NT2/D1 (cell line): Measurements from ENCODE around the gene ZEB1.

ENCODE experiments used
- DNase-seq: peaks from one replicate; pipeline ENCODE4 v3.0.0-alpha.2; 2011; ENCODE audit warnings: low read depth, low spot score
- H3K27me3 ChIP-seq: 2 replicates; pipeline ENCODE4 v1.6.0; 2011; ENCODE audit warnings: mild to moderate bottlenecking; ENCODE audit not compliant: insufficient read length, insufficient read depth
- H3K36me3 ChIP-seq: 2 replicates; pipeline ENCODE4 v1.6.1; 2011; ENCODE audit warnings: mild to moderate bottlenecking, low read length, mixed read lengths; ENCODE audit not compliant: insufficient read depth, insufficient read length
- H3K4me1 ChIP-seq: 2 replicates; pipeline ENCODE4 v1.5.1; 2011; ENCODE audit not compliant: insufficient read depth, insufficient read length
- H3K4me3 ChIP-seq: 2 replicates; pipeline ENCODE4 v1.5.1; 2011; ENCODE audit warnings: low read depth; ENCODE audit not compliant: insufficient read length
- H3K9ac ChIP-seq: 2 replicates; pipeline ENCODE4 v1.6.0; 2011; ENCODE audit warnings: low read depth; ENCODE audit not compliant: insufficient read length
- H3K9me3 ChIP-seq: 2 replicates; pipeline ENCODE4 v1.5.1; 2011; ENCODE audit warnings: mild to moderate bottlenecking, low read length; ENCODE audit not compliant: insufficient read depth
- SUZ12 ChIP-seq: IDR thresholded peaks from 2 replicates; pipeline ENCODE4 v1.6.1; 2011; ENCODE audit not compliant: insufficient read length, insufficient read depth; ENCODE audit errors: extremely low read depth
- YY1 ChIP-seq: IDR thresholded peaks from 2 replicates; pipeline ENCODE4 v1.6.1; 2011; ENCODE audit not compliant: insufficient read length, insufficient read depth
- ZNF274 ChIP-seq: IDR thresholded peaks from 2 replicates; pipeline ENCODE4 v1.6.1; 2011; ENCODE audit warnings: mild to moderate bottlenecking, low read depth, low read length

The ZEB1 gene

DNA sequence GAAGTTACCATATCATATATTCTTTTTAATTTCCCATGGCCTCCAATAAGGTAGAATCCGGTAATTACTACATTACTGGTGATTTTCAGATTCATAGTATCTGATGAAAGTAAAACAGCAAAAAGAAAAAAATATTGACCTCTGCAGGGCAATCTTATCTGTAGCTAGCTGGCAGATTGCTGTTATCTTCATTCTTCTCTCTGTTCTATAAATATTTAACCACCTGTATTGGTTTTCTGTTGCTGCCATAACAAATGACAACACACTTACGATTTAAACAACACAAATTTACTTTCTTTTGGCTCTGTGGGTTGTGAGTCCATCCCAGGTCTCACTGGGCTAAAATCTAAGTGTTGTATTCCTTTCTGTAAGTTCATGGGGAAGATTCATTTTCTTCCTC is 164.5 kb downstream of the ZEB1 start:
- TF ChIP-seq ZNF274 (no peak), SUZ12 (no peak), YY1 (no peak)
- no peak for DNase-seq
- H3K4me1 ChIP-seq, result no peaks in the 10 kb centered on the region
- no peaks in the 10 kb centered on the region for H3K36me3 ChIP-seq
- no peaks in the 10 kb centered on the region for H3K27me3 ChIP-seq
- H3K4me3 ChIP-seq, result no peak overlapping the region
- H3K9ac ChIP-seq, result no peak overlapping the region
- no peaks in the 10 kb centered on the region for H3K9me3 ChIP-seq

DNA sequence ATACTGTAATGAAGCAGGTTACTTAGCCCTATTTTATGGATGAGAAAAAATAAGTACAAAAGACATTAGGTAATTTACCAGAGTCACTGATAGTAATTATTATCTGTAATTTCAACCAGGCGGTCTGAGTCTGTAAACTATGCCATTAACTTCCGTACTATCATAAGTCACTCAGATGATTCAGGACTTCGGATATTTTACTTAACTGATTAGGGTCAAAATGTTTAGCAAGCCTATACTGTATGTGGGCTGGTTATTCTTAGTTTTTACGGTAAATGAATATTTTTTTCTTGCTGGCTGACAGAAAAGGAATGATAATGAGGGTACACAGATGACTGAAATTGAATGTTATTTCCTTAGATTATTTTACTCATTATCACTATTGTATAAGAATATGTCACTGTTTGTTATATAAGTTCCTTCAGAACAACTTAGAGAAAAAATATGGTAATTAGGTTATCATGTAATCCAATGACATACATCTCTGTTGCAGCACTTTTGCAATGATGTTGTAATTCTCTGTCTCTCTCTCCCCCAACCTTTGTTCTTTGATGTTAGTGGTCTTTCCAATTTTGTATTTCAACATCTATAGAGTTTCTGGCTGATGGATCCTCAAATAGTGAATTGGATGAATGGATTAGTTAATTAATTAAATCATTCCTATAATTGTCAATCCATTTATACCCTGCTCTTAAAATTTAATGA is 165.6 kb downstream of the ZEB1 start:
- Histone ChIP-seq H3K4me1 (no peaks in the 10 kb centered on the region), H3K4me3 (no peak overlapping the region), H3K27me3 (no peaks in the 10 kb centered on the region), H3K9me3 (no peaks in the 10 kb centered on the region), H3K9ac (no peak overlapping the region), H3K36me3 (no peaks in the 10 kb centered on the region)
- TF ChIP-seq SUZ12, result no peak
- TF ChIP-seq YY1, result no peak
- no peak for TF ChIP-seq ZNF274
- DNase-seq, result no peak

- no peak overlapping the region for H3K4me3 ChIP-seq
- no peak for DNase-seq
- TF ChIP-seq YY1 (no peak), SUZ12 (no peak), ZNF274 (no peak)
- H3K9me3 ChIP-seq, result no peaks in the 10 kb centered on the region
- no peaks in the 10 kb centered on the region for H3K27me3 ChIP-seq
- no peaks in the 10 kb centered on the region for H3K4me1 ChIP-seq
- no peak overlapping the region for H3K9ac ChIP-seq
- H3K36me3 ChIP-seq, result no peaks in the 10 kb centered on the region
Observed at GRCh38 chr10:31490858-31491504, 172.0 kb downstream of the ZEB1 start.

DNA sequence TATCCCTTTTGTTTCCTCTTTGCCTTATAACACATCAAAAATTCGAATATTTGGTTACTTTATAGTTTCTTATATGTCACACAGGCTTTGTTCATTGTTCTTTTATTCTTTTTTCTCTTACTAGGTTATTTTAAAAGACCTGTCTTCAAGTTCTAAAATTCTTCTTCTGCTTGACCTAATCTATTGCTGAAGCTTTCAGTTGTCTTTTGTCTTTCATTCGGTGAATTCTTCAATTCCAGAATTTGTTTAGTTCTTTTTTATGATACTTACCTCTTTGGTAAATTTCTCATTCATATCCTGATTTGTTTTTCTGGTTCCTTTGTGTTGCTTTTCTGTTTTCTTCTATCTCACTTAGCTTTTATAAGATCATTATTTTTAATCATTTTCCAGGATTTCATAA is 188.4 kb downstream of the ZEB1 start:
- H3K4me1 ChIP-seq, result no peaks in the 10 kb centered on the region
- DNase-seq, result no peak
- peaks cover 26% of the 10 kb centered on the region for H3K9me3 ChIP-seq
- peaks cover 4% of the 10 kb centered on the region for H3K36me3 ChIP-seq
- H3K9ac ChIP-seq, result no peak overlapping the region
- no peaks in the 10 kb centered on the region for H3K27me3 ChIP-seq
- TF ChIP-seq ZNF274 (no peak), SUZ12 (no peak), YY1 (no peak)
- H3K4me3 ChIP-seq, result no peak overlapping the region

DNA sequence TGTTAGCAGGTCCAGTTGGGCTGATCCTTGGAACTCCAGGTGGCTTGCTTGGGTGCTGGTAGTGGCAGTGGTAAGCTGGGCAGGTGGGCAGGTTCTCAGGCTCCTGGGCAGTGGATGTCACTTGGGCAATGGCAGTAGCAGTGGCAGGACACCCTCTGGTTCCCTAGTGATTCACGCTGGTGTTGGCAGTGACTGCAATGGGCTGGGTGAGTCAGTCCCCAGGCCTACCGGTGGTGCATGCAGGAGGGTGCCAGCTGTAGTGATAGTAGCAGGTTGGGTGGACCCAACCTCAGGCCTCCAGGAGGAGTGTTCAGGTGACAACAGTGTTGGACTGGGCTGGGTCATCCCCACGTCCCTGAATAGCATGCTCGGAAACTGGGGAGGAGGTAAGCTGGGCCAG is 189.2 kb downstream of the ZEB1 start:
- Histone ChIP-seq H3K9me3 (peaks cover 26% of the 10 kb centered on the region), H3K36me3 (peaks cover 4% of the 10 kb centered on the region), H3K4me3 (no peak overlapping the region), H3K9ac (no peak overlapping the region), H3K4me1 (no peaks in the 10 kb centered on the region), H3K27me3 (no peaks in the 10 kb centered on the region)
- TF ChIP-seq SUZ12, result no peak
- no peak for TF ChIP-seq ZNF274
- no peak for TF ChIP-seq YY1
- no peak for DNase-seq

DNA sequence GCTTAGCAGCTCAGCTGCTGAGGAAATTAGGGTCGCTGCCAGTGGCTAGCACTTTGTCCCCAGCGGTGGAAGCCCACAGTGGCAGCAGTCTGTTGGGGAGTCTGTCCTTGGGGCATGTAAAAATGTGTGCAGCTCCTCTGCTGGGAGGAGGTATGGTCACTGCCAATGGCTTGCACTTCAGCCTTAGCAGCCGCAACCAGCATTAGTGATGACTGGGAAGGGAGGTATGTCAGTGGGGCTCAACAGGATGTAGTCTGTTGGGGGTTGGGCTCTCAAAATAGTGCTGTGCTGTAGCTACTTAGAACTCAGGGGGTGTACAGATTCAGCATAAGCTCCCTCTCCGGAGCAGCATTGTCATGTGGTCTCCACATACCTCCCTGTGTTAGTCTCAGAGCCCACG is 189.9 kb downstream of the ZEB1 start:
- H3K4me1 ChIP-seq, result no peaks in the 10 kb centered on the region
- H3K36me3 ChIP-seq, result peaks cover 4% of the 10 kb centered on the region
- H3K9me3 ChIP-seq, result peaks cover 26% of the 10 kb centered on the region
- H3K9ac ChIP-seq, result no peak overlapping the region
- TF ChIP-seq ZNF274 (no peak), YY1 (no peak), SUZ12 (no peak)
- H3K4me3 ChIP-seq, result no peak overlapping the region
- no peak for DNase-seq
- no peaks in the 10 kb centered on the region for H3K27me3 ChIP-seq

- H3K9me3 ChIP-seq, result peaks cover 26% of the 10 kb centered on the region
- no peak overlapping the region for H3K9ac ChIP-seq
- peaks cover 4% of the 10 kb centered on the region for H3K36me3 ChIP-seq
- TF ChIP-seq YY1 (no peak), SUZ12 (no peak), ZNF274 (no peak)
- H3K27me3 ChIP-seq, result no peaks in the 10 kb centered on the region
- H3K4me1 ChIP-seq, result no peaks in the 10 kb centered on the region
- no peak overlapping the region for H3K4me3 ChIP-seq
- DNase-seq, result no peak
Observed at GRCh38 chr10:31509989-31510388, 191.0 kb downstream of the ZEB1 start.
